ENCODE measurements around the gene SNCA.

SNCA gene

GRCh38 chr4:89836897-89837384, at the start of gene SNCA:
Gene SNCA (minus strand): TSS chr4:89837161. CDS start chr4:89835667, 1,494 bp downstream.
- DNase-seq (ENCODE audit: insufficient read length, low spot score) (peak; percentile 53), FAIRE-seq (no peak)

DNA sequence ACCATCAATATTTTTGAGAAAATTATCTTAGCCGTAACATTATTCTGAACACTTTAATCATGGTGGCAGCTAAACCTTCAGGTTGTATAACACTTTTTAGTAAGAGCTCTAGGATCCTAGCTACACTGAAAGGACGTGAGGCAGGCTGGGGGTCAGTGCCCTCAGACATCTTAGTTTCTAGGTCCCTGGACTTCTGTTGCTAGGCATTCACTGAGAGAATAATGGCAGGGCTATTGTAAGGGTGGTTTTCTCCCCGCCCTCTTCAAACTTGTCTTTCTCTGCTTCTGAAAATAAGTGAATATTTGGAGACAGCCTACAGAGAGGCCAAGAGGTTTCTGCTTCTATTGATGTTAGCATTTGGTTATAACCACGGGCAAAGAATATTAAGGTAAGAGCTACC, 42.3 kb upstream of the SNCA start:
- DNase-seq (ENCODE audit: insufficient read length, low spot score): no peak
- FAIRE-seq: no peak

DNA sequence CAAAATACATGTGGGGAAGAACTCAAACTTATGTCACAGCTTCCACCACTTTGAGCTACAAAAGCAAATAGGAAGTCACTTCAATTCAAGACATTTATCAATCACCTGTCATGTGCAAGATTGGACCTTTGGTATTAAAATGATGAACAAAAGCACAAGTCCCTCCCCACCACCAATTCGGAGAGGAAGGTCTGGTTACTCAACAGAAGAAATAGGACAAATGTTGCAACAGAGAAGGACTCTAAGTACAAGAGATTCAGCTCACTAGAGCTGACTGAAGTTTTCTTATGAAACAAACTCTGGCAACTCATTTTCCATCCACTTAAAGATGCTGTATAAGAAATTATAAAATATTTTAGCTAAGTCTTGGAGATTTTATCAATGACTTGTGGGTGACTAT, 41.6 kb upstream of the SNCA start:
- DNase-seq (ENCODE audit: insufficient read length, low spot score) (no peak), FAIRE-seq (no peak)

GRCh38 chr4:89876548-89876947, 39.6 kb upstream of the SNCA start:
- DNase-seq (ENCODE audit: insufficient read length, low spot score) (no peak), FAIRE-seq (no peak)

- DNase-seq (ENCODE audit: insufficient read length, low spot score) (no peak), FAIRE-seq (no peak)
Measured at GRCh38 chr4:89871211-89871610, 34.2 kb upstream of the SNCA start.

- FAIRE-seq (no peak), DNase-seq (ENCODE audit: insufficient read length, low spot score) (no peak)
Measured at GRCh38 chr4:89868999-89869589, 32.1 kb upstream of the SNCA start.

DNA sequence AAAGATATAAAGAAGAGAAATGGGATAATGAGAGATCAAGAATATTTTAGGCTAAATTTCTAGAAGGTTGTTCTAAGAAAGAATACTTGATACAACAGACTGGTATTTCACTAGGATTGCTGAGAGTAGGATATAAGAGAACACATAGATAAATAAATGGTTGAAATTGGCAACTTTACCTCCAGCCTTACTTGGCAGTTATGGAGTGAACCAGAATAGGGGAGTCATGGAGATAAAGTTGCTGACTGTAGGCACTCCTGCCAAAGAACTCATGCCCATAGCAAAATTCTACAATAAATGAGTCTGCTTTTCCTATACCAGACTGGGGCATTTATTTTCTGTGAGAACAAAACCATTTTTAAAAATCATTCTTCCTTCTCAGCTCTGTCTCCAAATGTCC, 31.3 kb upstream of the SNCA start:
- FAIRE-seq (no peak), DNase-seq (ENCODE audit: insufficient read length, low spot score) (no peak)

DNA sequence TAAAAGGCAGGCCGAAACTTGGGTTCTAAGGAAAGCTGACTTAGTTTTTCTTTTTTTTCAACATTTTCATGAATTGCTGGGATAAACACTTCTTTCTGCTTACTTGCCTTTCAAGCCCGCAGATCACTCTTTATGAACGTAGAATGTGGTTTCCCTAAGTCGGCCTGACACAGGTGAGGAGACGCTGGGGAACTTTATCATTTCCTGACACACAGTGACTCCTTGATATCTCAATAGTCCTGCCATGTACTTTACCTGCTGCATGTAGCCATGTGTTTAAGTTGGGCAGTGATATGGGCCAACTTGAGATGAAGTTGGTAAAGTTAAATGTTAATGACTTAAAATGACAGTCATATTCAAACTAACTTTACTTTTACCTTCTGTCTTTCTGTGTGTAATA, 26.6 kb upstream of the SNCA start:
- DNase-seq (ENCODE audit: insufficient read length, low spot score) (no peak), FAIRE-seq (no peak)

DNA sequence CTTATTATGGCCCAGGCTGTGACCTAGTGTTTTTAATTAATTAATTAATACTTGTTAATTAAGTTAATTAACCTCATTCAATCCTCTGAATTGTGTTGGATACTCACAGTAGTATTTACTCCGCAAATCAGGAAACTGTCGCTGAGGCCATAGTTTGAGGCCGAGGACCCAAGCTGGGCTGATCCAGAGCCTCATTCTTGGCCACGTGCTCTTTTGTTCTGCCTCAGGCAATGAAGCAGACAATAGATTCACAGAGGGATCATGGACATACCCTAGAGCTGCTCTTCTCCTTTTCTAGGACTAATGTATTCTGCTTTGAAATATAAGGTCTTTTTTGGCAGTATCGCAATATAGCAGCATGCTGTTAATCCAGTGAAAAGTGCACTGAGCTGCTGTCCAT, 24.0 kb upstream of the SNCA start:
- FAIRE-seq: no peak
- no peak for DNase-seq (ENCODE audit: insufficient read length, low spot score)

DNA sequence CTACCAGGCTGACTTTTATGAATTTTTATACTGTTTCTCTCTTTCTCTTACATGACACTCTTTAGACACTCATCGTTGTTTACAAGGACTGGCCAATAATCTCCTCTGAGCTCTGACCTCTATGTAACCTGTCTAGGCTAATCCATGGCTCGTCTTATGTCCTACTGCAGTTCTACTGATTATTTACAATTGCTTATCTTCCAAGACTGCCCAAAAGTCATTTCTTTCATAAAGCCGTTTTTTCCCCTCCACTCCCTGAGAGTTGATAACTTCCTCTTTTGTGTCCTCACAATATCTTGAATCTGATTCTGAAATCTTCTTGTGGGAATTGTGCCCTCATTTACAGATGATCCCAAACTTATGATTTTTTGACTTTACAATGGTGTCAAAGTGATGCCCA, 18.3 kb upstream of the SNCA start:
- FAIRE-seq: no peak
- DNase-seq (ENCODE audit: insufficient read length, low spot score): no peak

GRCh38 chr4:89847571-89848325, 10.8 kb upstream of the SNCA start:
- FAIRE-seq (no peak), DNase-seq (ENCODE audit: insufficient read length, low spot score) (no peak)

- DNase-seq (ENCODE audit: insufficient read length, low spot score): no peak
- no peak for FAIRE-seq
Measured at GRCh38 chr4:89839558-89839957, 2.6 kb upstream of the SNCA start.

DNA sequence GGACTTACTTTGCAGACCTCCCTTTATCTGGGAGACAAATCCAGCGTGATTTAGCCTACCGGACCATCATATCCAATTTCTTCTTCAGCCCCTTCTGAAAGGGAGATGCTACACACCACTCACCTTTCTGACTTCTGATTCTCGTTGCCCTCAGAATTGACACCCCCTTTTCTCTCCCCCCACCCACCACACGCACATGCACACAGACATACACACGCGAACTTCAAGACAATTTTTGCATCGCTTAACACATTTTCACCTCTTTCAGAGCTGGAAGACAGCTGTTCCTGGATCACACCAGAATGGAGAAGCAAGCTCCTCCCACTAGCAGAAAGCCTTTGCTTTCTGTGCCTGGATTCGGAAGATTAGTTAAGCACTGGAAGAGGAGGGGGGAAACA, 1.0 kb upstream of the SNCA start:
- DNase-seq (ENCODE audit: insufficient read length, low spot score) (peak; percentile 12), FAIRE-seq (no peak)

GRCh38 chr4:89837385-89837992, 528 bp upstream of the SNCA start:
- FAIRE-seq (no peak), DNase-seq (ENCODE audit: insufficient read length, low spot score) (peak; percentile 20)

GRCh38 chr4:89836031-89836745, 773 bp downstream of the SNCA start:
- FAIRE-seq (no peak), DNase-seq (ENCODE audit: insufficient read length, low spot score) (peak; percentile 4)

DNA sequence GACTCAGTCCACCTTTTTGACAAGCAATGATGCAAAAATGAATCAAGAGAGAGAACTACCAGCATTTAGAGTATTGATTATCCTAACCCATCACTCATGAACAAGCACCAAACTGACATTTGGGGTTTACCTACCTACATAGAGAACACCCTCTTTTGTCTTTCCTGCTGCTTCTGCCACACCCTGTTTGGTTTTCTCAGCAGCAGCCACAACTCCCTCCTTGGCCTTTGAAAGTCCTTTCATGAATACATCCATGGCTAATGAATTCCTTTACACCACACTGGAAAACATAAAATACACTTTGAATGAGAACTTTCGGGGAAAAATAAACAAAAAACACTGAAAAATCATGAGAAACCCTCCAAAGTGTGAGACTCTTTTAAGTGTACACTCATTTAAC, 1.5 kb downstream of the SNCA start:
- FAIRE-seq: no peak
- DNase-seq (ENCODE audit: insufficient read length, low spot score): no peak

DNA sequence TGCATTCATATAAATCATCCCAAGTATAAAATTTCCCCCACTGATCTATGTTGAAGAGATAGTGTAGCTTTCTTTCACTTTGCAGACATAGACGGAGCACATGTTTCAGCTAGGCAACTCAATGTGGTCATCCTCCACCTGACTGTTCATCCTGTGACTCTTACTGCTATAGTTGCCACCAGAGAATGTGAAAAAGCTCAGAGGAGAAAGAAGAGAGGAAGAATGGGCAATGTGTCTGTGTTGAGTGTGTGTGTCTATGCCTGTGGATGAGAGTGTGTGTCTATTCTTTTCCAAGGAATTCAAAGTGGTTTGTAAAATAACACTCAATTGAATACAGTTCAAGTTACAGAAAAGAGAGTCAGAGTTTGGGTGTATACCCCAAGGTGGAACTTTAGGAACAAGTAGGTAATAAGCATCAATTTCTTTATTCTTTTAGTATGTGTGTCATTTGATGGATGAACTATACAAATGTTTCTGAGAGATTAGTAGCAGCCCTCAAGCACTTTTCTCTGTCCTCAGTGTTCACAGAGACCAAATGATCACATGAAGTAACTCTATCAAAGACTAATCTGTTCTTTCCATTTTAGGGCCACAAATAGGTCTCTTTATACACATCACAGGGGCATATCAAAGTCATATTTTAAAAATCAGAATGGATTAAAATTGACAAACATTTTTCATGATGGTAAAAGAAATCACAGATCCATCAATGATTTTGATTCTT, 2.3 kb downstream of the SNCA start:
- no peak for FAIRE-seq
- DNase-seq (ENCODE audit: insufficient read length, low spot score): no peak

DNA sequence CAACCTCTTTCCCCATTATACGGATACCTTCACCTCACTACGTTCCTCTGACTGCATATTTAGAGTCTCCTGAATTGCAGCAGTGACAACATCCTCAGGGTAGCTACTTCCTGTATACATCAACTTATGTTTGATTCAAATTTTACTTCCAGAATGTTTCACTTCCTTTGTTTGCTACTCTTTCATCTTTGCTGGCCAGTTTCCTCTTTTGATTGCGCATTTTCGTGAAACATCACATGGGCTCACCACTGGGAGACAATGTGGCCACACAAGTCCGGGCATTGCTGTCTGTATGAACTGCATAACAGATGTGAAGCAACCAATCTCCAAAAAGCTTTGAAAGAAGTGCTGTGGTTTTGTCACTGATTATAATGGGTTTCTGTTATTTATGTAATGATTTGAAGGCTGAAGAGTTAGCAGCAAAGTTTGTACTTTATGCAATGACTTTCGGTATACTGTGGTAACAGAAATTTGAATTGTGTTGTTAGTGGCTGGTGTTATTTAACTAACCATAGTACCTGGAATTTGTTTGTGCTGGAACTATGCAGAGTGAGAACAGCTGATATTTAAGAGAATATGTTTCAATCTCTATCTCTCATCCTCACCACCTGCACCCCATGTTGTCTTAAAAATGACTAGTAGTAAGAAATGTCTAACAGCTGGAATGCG, 7.4 kb downstream of the SNCA start:
- DNase-seq (ENCODE audit: insufficient read length, low spot score) (no peak), FAIRE-seq (no peak)

GRCh38 chr4:89823416-89823815, 13.5 kb downstream of the SNCA start:
- FAIRE-seq: no peak
- DNase-seq (ENCODE audit: insufficient read length, low spot score): peak; percentile 5

DNA sequence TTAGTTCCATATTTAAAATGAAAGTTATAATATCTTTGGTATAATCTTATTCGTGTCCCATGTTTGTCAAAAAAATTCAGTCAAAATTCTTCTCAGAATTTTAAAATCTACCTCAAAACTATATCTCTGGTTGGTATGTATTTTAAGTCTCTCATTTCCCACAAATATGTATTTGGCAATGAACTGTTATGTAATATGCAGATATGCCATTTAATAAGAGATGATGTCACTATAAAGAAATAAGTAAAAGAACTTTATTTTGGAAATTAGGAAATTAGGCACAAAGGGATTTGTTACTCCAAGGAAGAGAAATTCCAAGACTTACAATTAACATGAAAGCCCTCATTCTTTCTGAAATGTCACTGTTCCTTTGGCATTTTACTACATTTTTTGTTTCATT, 15.3 kb downstream of the SNCA start:
- FAIRE-seq (no peak), DNase-seq (ENCODE audit: insufficient read length, low spot score) (no peak)

Data from HTR-8/SVneo (cell line).